Astrocyte (in vitro differentiated cells and primary cell): ENCODE data around the gene FFAR2. TPM values are rescaled to one million over a fixed set of nuclear protein-coding genes. Genes with fewer than 3 reads are reported as not detected.

Source experiments
- DNase-seq: peaks from one replicate; pipeline ENCODE4 v3.0.0-alpha.2; 2010; ENCODE audit warnings: low read depth
- FAIRE-seq: peaks from 2 replicates; lab custom pipeline; 2011; peaks lifted over from hg19 to GRCh38; lab: Jason Lieb, UNC
- H2AFZ ChIP-seq: 2 replicates; pipeline ENCODE4 v1.6.0; 2012; ENCODE audit warnings: low read depth, low read length, inconsistent platforms
- H3K27ac ChIP-seq: 2 replicates; pipeline ENCODE4 v1.5.1; 2011; ENCODE audit warnings: low read depth, low read length, inconsistent platforms
- H3K27me3 ChIP-seq: 2 replicates; pipeline ENCODE4 v1.6.0; 2011; ENCODE audit warnings: low read length, inconsistent platforms; ENCODE audit not compliant: insufficient read depth
- H3K36me3 ChIP-seq: 2 replicates; pipeline ENCODE4 v1.5.1; 2011; ENCODE audit warnings: low read length, inconsistent platforms; ENCODE audit not compliant: insufficient read depth
- H3K4me1 ChIP-seq: 2 replicates; pipeline ENCODE4 v1.5.1; 2011; ENCODE audit warnings: low read length, inconsistent platforms; ENCODE audit not compliant: insufficient read depth
- H3K4me2 ChIP-seq: 2 replicates; pipeline ENCODE4 v1.6.0; 2012; ENCODE audit warnings: low read length, inconsistent platforms
- H3K4me3 ChIP-seq: 2 replicates; pipeline ENCODE4 v1.5.1; 2011; ENCODE audit warnings: low read depth, mild to moderate bottlenecking, low read length, inconsistent platforms; ENCODE audit not compliant: insufficient read depth
- H3K79me2 ChIP-seq: 2 replicates; pipeline ENCODE4 v1.6.0; 2012; ENCODE audit warnings: mild to moderate bottlenecking, low read length, inconsistent platforms; ENCODE audit not compliant: insufficient read depth
- H3K9ac ChIP-seq: 2 replicates; pipeline ENCODE4 v1.6.0; 2012; ENCODE audit warnings: mild to moderate bottlenecking, low read length, inconsistent platforms
- H3K9me3 ChIP-seq: 2 replicates; pipeline ENCODE4 v1.5.1; 2012; ENCODE audit warnings: low read depth, mild to moderate bottlenecking, low read length, inconsistent platforms; ENCODE audit not compliant: insufficient read depth
- H4K20me1 ChIP-seq: 2 replicates; pipeline ENCODE4 v1.6.0; 2012; ENCODE audit warnings: low read length, inconsistent platforms; ENCODE audit not compliant: insufficient read depth
- H3K27ac Mint-ChIP-seq: one replicate; pipeline ENCODE4 v1.8.0; 2021; ENCODE audit warnings: mild to moderate bottlenecking, mixed read lengths; ENCODE audit not compliant: unreplicated experiment
- H3K27me3 Mint-ChIP-seq: one replicate; pipeline ENCODE4 v1.8.0; 2021; ENCODE audit warnings: low read depth, mixed read lengths; ENCODE audit not compliant: unreplicated experiment
- H3K36me3 Mint-ChIP-seq: one replicate; pipeline ENCODE4 v1.8.0; 2021; ENCODE audit warnings: low read depth, mixed read lengths; ENCODE audit not compliant: unreplicated experiment
- H3K4me1 Mint-ChIP-seq: one replicate; pipeline ENCODE4 v1.8.0; 2021; ENCODE audit warnings: low read depth, mixed read lengths; ENCODE audit not compliant: unreplicated experiment
- H3K4me3 Mint-ChIP-seq: one replicate; pipeline ENCODE4 v1.8.0; 2021; ENCODE audit warnings: mild to moderate bottlenecking, moderate library complexity, mixed read lengths; ENCODE audit not compliant: unreplicated experiment
- H3K9me3 Mint-ChIP-seq: one replicate; pipeline ENCODE4 v1.8.0; 2021; ENCODE audit warnings: mild to moderate bottlenecking, mixed read lengths; ENCODE audit not compliant: unreplicated experiment
- EZH2 ChIP-seq: IDR thresholded peaks from 2 replicates; pipeline ENCODE4 v1.6.1; 2012; ENCODE audit warnings: mild to moderate bottlenecking, low read length, inconsistent platforms; ENCODE audit not compliant: insufficient read depth
- total RNA-seq: library from RNA; stranded (reverse); gene quantifications from 2 replicates; pipeline ENCODE4 v1.2.1, GENCODE V29; 2021
- TF ChIP-seq, protein P1 (sequence below): IDR thresholded peaks from 2 replicates; pipeline ENCODE4 v1.5.1; 2011; ENCODE audit warnings: low read depth, mild to moderate bottlenecking, inconsistent platforms, low read length, moderate library complexity; ENCODE audit not compliant: insufficient read depth

Gene FFAR2
- total RNA-seq, 1 donor from 2014 or later = not detected

DNA sequence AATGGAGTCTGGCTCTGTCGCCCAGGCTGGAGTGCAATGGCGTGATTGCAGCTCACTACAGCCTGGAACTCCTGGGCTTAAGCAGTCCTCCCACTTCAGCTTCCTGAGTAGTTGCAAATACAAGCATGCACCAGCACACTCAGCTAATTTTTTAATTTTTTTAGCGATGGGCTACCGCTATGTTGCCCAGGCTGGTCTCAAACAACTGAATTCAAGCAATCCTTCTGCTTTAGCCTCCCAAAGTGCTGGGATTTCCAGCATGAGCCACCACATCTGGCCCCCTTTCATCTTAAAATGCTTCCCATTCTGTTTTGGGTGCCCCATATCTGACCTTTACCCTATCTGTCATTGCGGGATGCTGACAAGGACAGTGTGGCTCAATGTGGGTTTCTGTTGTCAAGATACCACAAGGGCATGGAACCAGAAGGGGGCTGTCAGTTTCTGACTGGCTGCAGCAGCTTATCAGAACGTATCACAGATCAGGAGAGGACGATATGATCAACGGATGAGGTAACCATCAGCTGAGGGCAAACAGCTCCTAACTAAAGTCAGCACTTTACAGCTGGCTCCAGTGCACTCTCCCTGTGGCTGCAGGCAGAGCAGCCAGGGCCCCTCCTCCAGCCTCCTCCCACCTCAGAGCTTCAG, 44.8 kb upstream of the FFAR2 start:
- Mint-ChIP-seq H3K9me3 (peaks cover 8% of the 10 kb centered on the region), H3K27ac (no peak overlapping the region), H3K27me3 (peaks cover 16% of the 10 kb centered on the region), H3K4me1 (peaks cover 9% of the 10 kb centered on the region), H3K36me3 (no peaks in the 10 kb centered on the region), H3K4me3 (no peak overlapping the region)
- no peak for DNase-seq
- H3K27ac ChIP-seq = no peak overlapping the region
- H2AFZ ChIP-seq = no peak overlapping the region
- H4K20me1 ChIP-seq = no peaks in the 10 kb centered on the region
- H3K4me3 ChIP-seq = no peak overlapping the region
- H3K79me2 ChIP-seq = no peaks in the 10 kb centered on the region
- TF ChIP-seq, protein P1, sequence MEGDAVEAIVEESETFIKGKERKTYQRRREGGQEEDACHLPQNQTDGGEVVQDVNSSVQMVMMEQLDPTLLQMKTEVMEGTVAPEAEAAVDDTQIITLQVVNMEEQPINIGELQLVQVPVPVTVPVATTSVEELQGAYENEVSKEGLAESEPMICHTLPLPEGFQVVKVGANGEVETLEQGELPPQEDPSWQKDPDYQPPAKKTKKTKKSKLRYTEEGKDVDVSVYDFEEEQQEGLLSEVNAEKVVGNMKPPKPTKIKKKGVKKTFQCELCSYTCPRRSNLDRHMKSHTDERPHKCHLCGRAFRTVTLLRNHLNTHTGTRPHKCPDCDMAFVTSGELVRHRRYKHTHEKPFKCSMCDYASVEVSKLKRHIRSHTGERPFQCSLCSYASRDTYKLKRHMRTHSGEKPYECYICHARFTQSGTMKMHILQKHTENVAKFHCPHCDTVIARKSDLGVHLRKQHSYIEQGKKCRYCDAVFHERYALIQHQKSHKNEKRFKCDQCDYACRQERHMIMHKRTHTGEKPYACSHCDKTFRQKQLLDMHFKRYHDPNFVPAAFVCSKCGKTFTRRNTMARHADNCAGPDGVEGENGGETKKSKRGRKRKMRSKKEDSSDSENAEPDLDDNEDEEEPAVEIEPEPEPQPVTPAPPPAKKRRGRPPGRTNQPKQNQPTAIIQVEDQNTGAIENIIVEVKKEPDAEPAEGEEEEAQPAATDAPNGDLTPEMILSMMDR = no peak
- no peak for TF ChIP-seq EZH2
- H3K4me2 ChIP-seq = no peak overlapping the region
- no peak overlapping the region for H3K9ac ChIP-seq
- no peaks in the 10 kb centered on the region for H3K27me3 ChIP-seq
- H3K4me1 ChIP-seq = no peaks in the 10 kb centered on the region
- FAIRE-seq = no peak
- no peaks in the 10 kb centered on the region for H3K9me3 ChIP-seq
- no peaks in the 10 kb centered on the region for H3K36me3 ChIP-seq

- H3K9me3 Mint-ChIP-seq = peaks cover 8% of the 10 kb centered on the region
- Histone ChIP-seq H3K36me3 (no peaks in the 10 kb centered on the region), H3K9me3 (no peaks in the 10 kb centered on the region), H3K27ac (no peak overlapping the region), H3K79me2 (no peaks in the 10 kb centered on the region), H3K4me3 (no peak overlapping the region), H3K9ac (no peak overlapping the region), H3K4me1 (no peaks in the 10 kb centered on the region), H2AFZ (no peak overlapping the region), H3K4me2 (no peak overlapping the region), H3K27me3 (no peaks in the 10 kb centered on the region), H4K20me1 (no peaks in the 10 kb centered on the region)
- peak; percentile 49 for FAIRE-seq
- H3K4me1 Mint-ChIP-seq = peaks cover 9% of the 10 kb centered on the region
- DNase-seq = peak; percentile 80
- TF ChIP-seq EZH2 = no peak
- TF ChIP-seq, protein P1 = no peak
- peak overlapping the region; percentile 66 for H3K27ac Mint-ChIP-seq
- peaks cover 14% of the 10 kb centered on the region for H3K27me3 Mint-ChIP-seq
- H3K4me3 Mint-ChIP-seq = no peak overlapping the region
- H3K36me3 Mint-ChIP-seq = no peaks in the 10 kb centered on the region
These were observed 43.0 kb upstream of the FFAR2 start for GRCh38 chr19:35404879-35405622.

DNA sequence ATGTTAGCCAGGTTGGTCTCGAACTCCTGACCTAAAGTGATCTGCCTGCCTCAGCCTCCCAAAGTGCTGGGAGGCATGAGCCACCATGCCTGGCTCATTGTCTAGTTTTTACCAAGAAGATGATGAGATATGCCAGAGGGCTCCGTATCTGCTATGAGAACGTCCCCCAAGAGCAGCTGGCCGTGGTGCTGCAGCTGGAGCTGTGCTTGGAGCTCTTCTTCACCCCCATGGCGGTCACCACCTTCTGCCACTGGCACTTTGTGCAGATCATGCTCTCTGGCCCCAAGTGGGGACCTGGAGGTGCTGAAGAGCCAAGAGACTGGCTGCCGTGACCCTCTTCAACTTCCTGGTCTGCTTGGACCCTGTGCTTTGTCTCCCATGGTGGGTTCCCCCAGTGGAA, 40.4 kb upstream of the FFAR2 start:
- H3K9me3 Mint-ChIP-seq = peaks cover 9% of the 10 kb centered on the region
- no peaks in the 10 kb centered on the region for H3K4me1 ChIP-seq
- no peak overlapping the region for H3K27ac Mint-ChIP-seq
- no peak overlapping the region for H2AFZ ChIP-seq
- no peak overlapping the region for H3K4me3 ChIP-seq
- peaks cover 17% of the 10 kb centered on the region for H3K27me3 Mint-ChIP-seq
- no peak for TF ChIP-seq EZH2
- TF ChIP-seq, protein P1 = no peak
- H3K36me3 ChIP-seq = no peaks in the 10 kb centered on the region
- H3K27me3 ChIP-seq = no peaks in the 10 kb centered on the region
- no peaks in the 10 kb centered on the region for H3K9me3 ChIP-seq
- H4K20me1 ChIP-seq = no peaks in the 10 kb centered on the region
- H3K4me2 ChIP-seq = no peak overlapping the region
- H3K27ac ChIP-seq = no peak overlapping the region
- no peak overlapping the region for H3K9ac ChIP-seq
- H3K79me2 ChIP-seq = no peaks in the 10 kb centered on the region
- no peak overlapping the region for H3K4me3 Mint-ChIP-seq
- FAIRE-seq (no peak), DNase-seq (no peak)
- peaks cover 9% of the 10 kb centered on the region for H3K4me1 Mint-ChIP-seq
- no peaks in the 10 kb centered on the region for H3K36me3 Mint-ChIP-seq
